GM23338 (cell line): ENCODE results near the gene MYOCOS. TPM values are rescaled to one million over a fixed set of nuclear protein-coding genes. Genes with fewer than 3 reads are reported as not detected.

Source experiments
- ATAC-seq: fragments of 200-7000 bp; cut with Tn5 transposase; 3 replicates; pipeline ENCODE4 v1.9.1; 2020
- DNase-seq: peaks from one replicate; pipeline ENCODE4 v3.0.0-alpha.2; 2015; ENCODE audit warnings: low spot score
- H2AFZ ChIP-seq: fragments of 200-600 bp; sonication (generic); 2 replicates; pipeline ENCODE4 v1.8.0; 2016; ENCODE audit warnings: antibody characterized with exemption, mild to moderate bottlenecking, moderate library complexity
- H3F3A ChIP-seq: fragments of 200-600 bp; sonication (generic); replicated peaks from 2 replicates; pipeline ENCODE4 v1.8.0; 2017; ENCODE audit warnings: antibody characterized with exemption, mixed run types, low read depth
- H3K27ac ChIP-seq: fragments of 200-600 bp; sonication (generic); 2 replicates; pipeline ENCODE4 v1.6.1; 2016; ENCODE audit warnings: low read depth
- H3K27me3 ChIP-seq: fragments of 200-600 bp; sonication (generic); 2 replicates; pipeline ENCODE4 v1.8.0; 2016; ENCODE audit warnings: mild to moderate bottlenecking, mixed run types, moderate library complexity; ENCODE audit not compliant: insufficient read depth
- H3K36me3 ChIP-seq: fragments of 200-600 bp; sonication (generic); 2 replicates; pipeline ENCODE4 v1.8.0; 2016; ENCODE audit warnings: mild to moderate bottlenecking; ENCODE audit not compliant: insufficient read depth
- H3K4me1 ChIP-seq: fragments of 200-600 bp; sonication (generic); 2 replicates; pipeline ENCODE4 v1.8.0; 2016; ENCODE audit warnings: mild to moderate bottlenecking, moderate library complexity; ENCODE audit not compliant: insufficient read depth
- H3K4me2 ChIP-seq: fragments of 200-600 bp; sonication (generic); 2 replicates; pipeline ENCODE4 v1.7.1; 2017; ENCODE audit warnings: mixed run types
- H3K4me3 ChIP-seq: fragments of 200-600 bp; sonication (generic); 2 replicates; pipeline ENCODE4 v1.6.1; 2016; ENCODE audit warnings: mixed run types
- H3K79me2 ChIP-seq: fragments of 200-600 bp; sonication (generic); replicated peaks from 2 replicates; pipeline ENCODE4 v1.8.0; 2017; ENCODE audit warnings: mild to moderate bottlenecking; ENCODE audit not compliant: insufficient read depth
- H3K9me2 ChIP-seq: fragments of 200-600 bp; sonication (generic); 2 replicates; pipeline ENCODE4 v1.8.0; 2017; ENCODE audit not compliant: insufficient read depth
- H4K20me1 ChIP-seq: fragments of 200-600 bp; sonication (generic); replicated peaks from 2 replicates; pipeline ENCODE4 v1.8.0; 2017; ENCODE audit warnings: mild to moderate bottlenecking; ENCODE audit not compliant: insufficient read depth
- H3K27ac Mint-ChIP-seq: 2 replicates; pipeline ENCODE4 v1.8.0; 2020; ENCODE audit warnings: inconsistent platforms, mild to moderate bottlenecking, moderate library complexity, mixed read lengths
- H3K27me3 Mint-ChIP-seq: 3 replicates; pipeline ENCODE4 v1.8.0; 2022; ENCODE audit warnings: low read depth, mild to moderate bottlenecking, moderate library complexity, mixed read lengths, inconsistent platforms; ENCODE audit not compliant: insufficient read depth, poor library complexity
- H3K36me3 Mint-ChIP-seq: 3 replicates; pipeline ENCODE4 v1.8.0; 2021; ENCODE audit warnings: low read depth, mild to moderate bottlenecking, inconsistent platforms, moderate library complexity, mixed read lengths
- H3K4me1 Mint-ChIP-seq: 3 replicates; pipeline ENCODE4 v1.8.0; 2020; ENCODE audit warnings: mild to moderate bottlenecking, inconsistent platforms, mixed read lengths
- H3K4me3 Mint-ChIP-seq: 3 replicates; pipeline ENCODE4 v1.8.0; 2021; ENCODE audit warnings: moderate library complexity, mild to moderate bottlenecking, inconsistent platforms, mixed read lengths
- H3K9me3 Mint-ChIP-seq: 3 replicates; pipeline ENCODE4 v1.8.0; 2020; ENCODE audit warnings: moderate library complexity, mild to moderate bottlenecking, inconsistent platforms, mixed read lengths
- CREB1 ChIP-seq: fragments of 250-450 bp; sonication (Bioruptor Pico); IDR thresholded peaks from 2 replicates; pipeline ENCODE4 v1.5.0; 2020; ENCODE audit warnings: low read depth, mild to moderate bottlenecking, moderate library complexity
- EZH2 ChIP-seq: fragments of 200-600 bp; sonication (generic); IDR thresholded peaks from one replicate; pipeline ENCODE4 v1.8.0; 2017; ENCODE audit warnings: antibody characterized with exemption, mild to moderate bottlenecking, low read depth; ENCODE audit not compliant: unreplicated experiment
- POLR2AphosphoS5 ChIP-seq: IDR thresholded peaks from 2 replicates; pipeline ENCODE4 v1.6.1; 2016; ENCODE audit warnings: antibody characterized with exemption, low read depth
- STAT1 ChIP-seq: IDR thresholded peaks from one replicate; pipeline ENCODE4 v1.6.1; 2016; ENCODE audit warnings: antibody characterized with exemption; ENCODE audit not compliant: unreplicated experiment
- ZNF331 ChIP-seq: fragments of 250-450 bp; sonication (Bioruptor Pico); IDR thresholded peaks from 2 replicates; pipeline ENCODE4 v1.5.0; 2020; ENCODE audit warnings: low read depth, mild to moderate bottlenecking, moderate library complexity
- ZNF462 ChIP-seq: fragments of 250-450 bp; sonication (Bioruptor Pico); IDR thresholded peaks from 2 replicates; pipeline ENCODE4 v1.5.0; 2020; ENCODE audit warnings: mild to moderate bottlenecking, moderate library complexity
- polyA plus RNA-seq: library from polyadenylated mRNA; unstranded; fragments of >200 nt; fragmentation: Nextera tagmentation; extraction: Ambion mirVana; gene quantifications from 2 replicates; pipeline ENCODE4 v1.2.1, GENCODE V29; 2016
- total RNA-seq: library from RNA; depleted of rRNA; stranded (reverse); fragments of >200 nt; shearing (Covaris generic); gene quantifications from 2 replicates; pipeline ENCODE4 v1.2.3, GENCODE V29; 2014
- TF ChIP-seq, protein P1 (sequence below), 2 experiments: fragments of 200-600 bp in 1 of 2; sonication (generic) in 1 of 2; conservative IDR thresholded peaks; 2 replicates each; pipeline versions ENCODE4 v1.5.1 to v1.6.1; 2016 to 2017; ENCODE audit warnings: antibody characterized with exemption in 2 of 2, low read depth in 2 of 2, mild to moderate bottlenecking in 2 of 2, moderate library complexity in 1 of 2

MYOCOS gene
- total and polyA plus RNA-seq, 2 experiments from 2014 or later = not detected

GRCh38 chr1:171663854-171664575 lies 42.0 kb downstream of the MYOCOS start:
- Histone ChIP-seq H3K9me2 (no peaks in the 10 kb centered on the region), H3K4me1 (peaks cover 4% of the 10 kb centered on the region; the same call in 1 of the 2 replicates), H3K27me3 (no peaks in the 10 kb centered on the region), H3K4me3 (no peak overlapping the region), H3K4me2 (no peak overlapping the region), H2AFZ (no peak overlapping the region), H3K79me2 (no peaks in the 10 kb centered on the region), H3K27ac (no peak overlapping the region), H3K36me3 (no peaks in the 10 kb centered on the region), H3F3A (no peaks in the 10 kb centered on the region), H4K20me1 (no peaks in the 10 kb centered on the region)
- ATAC-seq (no peak), DNase-seq (no peak)
- H3K27me3 Mint-ChIP-seq = no peaks in the 10 kb centered on the region
- H3K4me3 Mint-ChIP-seq = no peak overlapping the region
- H3K9me3 Mint-ChIP-seq = no peaks in the 10 kb centered on the region
- H3K4me1 Mint-ChIP-seq = peaks cover 12% of the 10 kb centered on the region
- no peak overlapping the region for H3K27ac Mint-ChIP-seq
- H3K36me3 Mint-ChIP-seq = no peaks in the 10 kb centered on the region
- TF ChIP-seq CREB1 (CRISPR knock-in tag) = no peak
- no peak for TF ChIP-seq POLR2AphosphoS5
- TF ChIP-seq ZNF331 (CRISPR knock-in tag) = no peak
- TF ChIP-seq, protein P1, sequence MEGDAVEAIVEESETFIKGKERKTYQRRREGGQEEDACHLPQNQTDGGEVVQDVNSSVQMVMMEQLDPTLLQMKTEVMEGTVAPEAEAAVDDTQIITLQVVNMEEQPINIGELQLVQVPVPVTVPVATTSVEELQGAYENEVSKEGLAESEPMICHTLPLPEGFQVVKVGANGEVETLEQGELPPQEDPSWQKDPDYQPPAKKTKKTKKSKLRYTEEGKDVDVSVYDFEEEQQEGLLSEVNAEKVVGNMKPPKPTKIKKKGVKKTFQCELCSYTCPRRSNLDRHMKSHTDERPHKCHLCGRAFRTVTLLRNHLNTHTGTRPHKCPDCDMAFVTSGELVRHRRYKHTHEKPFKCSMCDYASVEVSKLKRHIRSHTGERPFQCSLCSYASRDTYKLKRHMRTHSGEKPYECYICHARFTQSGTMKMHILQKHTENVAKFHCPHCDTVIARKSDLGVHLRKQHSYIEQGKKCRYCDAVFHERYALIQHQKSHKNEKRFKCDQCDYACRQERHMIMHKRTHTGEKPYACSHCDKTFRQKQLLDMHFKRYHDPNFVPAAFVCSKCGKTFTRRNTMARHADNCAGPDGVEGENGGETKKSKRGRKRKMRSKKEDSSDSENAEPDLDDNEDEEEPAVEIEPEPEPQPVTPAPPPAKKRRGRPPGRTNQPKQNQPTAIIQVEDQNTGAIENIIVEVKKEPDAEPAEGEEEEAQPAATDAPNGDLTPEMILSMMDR (conservative IDR thresholded peaks at IDR 0.05; ENCODE audit: low read depth in 2 of 2) = no peak
- TF ChIP-seq EZH2 = no peak
- no peak for TF ChIP-seq ZNF462 (CRISPR knock-in tag)
- no peak for TF ChIP-seq STAT1
